Measurements from ENCODE around the gene EVA1C. TPM values are rescaled to one million over a fixed set of nuclear protein-coding genes. Genes with fewer than 3 reads are reported as not detected.

The EVA1C gene
- total and polyA plus RNA-seq, 9 of the 15 experiments (the other 6 are each of a cell fraction or from before 2014, with no cell fraction given): 0.22 TPM; not detected in 8

GRCh38 chr21:32545948-32546441, 133.5 kb downstream of the EVA1C start (continued):
- TF ChIP-seq ZKSCAN1 (IDR thresholded peaks at IDR 0.05; ENCODE audit: low read depth, low read length) (0 out of 2 replicates have a peak, but pooled peaks have one; percentile 10), ATF1 (CRISPR knock-in tag; IDR thresholded peaks at IDR 0.05) (no peak), ATF1 (tag; IDR thresholded peaks at IDR 0.05) (peak; percentile 47), GTF2F1 (IDR thresholded peaks at IDR 0.05; ENCODE audit: low read depth, low read length) (no peak), ZBTB8A (IDR thresholded peaks at IDR 0.05; ENCODE audit: partially characterized antibody) (no peak), ZNF780A (CRISPR knock-in tag; IDR thresholded peaks at IDR 0.05) (no peak), ZNF324 (CRISPR knock-in tag; IDR thresholded peaks at IDR 0.05) (no peak), JUN (IDR thresholded peaks at IDR 0.05; ENCODE audit: borderline replicate concordance, low read depth, low read length) (0 out of 2 replicates have a peak, but pooled peaks have one; percentile 23), JUN (CRISPR knock-in tag; IDR thresholded peaks at IDR 0.05; ENCODE audit: borderline replicate concordance) (no peak), HDAC2 (IDR thresholded peaks at IDR 0.05) (peak; percentile 71; the same call in 1 of the 2 replicates), ZBTB7A (IDR thresholded peaks at IDR 0.05; ENCODE audit: borderline replicate concordance, control insufficient read depth, low read depth, low read length) (peak; percentile 96), SMARCE1 (IDR thresholded peaks at IDR 0.05) (peak; percentile 94), ZFP30 (CRISPR knock-in tag; IDR thresholded peaks at IDR 0.05; ENCODE audit: borderline replicate concordance) (no peak), ZNF318 (IDR thresholded peaks at IDR 0.05; ENCODE audit: borderline replicate concordance in 1 of 2, low read depth in 1 of 2) (no peak), COPS2 (conservative IDR thresholded peaks at IDR 0.05) (no peak), ZMIZ1 (IDR thresholded peaks at IDR 0.05; ENCODE audit: low read depth in 2 of 2, low read length in 2 of 2) (peak in 1 of 2 experiments; percentile 69; a peak in 1 of 4 replicates), BCL6 (CRISPR knock-in tag; IDR thresholded peaks at IDR 0.05) (no peak)
- TF ChIP-seq, protein P1, sequence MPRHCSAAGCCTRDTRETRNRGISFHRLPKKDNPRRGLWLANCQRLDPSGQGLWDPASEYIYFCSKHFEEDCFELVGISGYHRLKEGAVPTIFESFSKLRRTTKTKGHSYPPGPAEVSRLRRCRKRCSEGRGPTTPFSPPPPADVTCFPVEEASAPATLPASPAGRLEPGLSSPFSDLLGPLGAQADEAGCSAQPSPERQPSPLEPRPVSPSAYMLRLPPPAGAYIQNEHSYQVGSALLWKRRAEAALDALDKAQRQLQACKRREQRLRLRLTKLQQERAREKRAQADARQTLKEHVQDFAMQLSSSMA (CRISPR knock-in tag; IDR thresholded peaks at IDR 0.05): no peak
